Muscle of arm (tissue), 12 donors: ENCODE measurements around the gene S100B. TPM values are rescaled to one million over a fixed set of nuclear protein-coding genes. Genes with fewer than 3 reads are reported as not detected.

Source experiments
- DNase-seq: peaks from one replicate; pipeline ENCODE4 v3.0.0-alpha.2; 2013
- polyA plus RNA-seq, 12 donors: library from polyadenylated mRNA; unstranded; fragments of 120-200 nt; gene quantifications; one replicate each; pipeline ENCODE4 v1.2.1, GENCODE V29; 2013; ENCODE audit not compliant: insufficient read length in 12 of 12

The S100B gene
- polyA plus RNA-seq, 12 donors, result 8.5 to 48.0 (median 14.2) TPM; not detected in 2

DNA sequence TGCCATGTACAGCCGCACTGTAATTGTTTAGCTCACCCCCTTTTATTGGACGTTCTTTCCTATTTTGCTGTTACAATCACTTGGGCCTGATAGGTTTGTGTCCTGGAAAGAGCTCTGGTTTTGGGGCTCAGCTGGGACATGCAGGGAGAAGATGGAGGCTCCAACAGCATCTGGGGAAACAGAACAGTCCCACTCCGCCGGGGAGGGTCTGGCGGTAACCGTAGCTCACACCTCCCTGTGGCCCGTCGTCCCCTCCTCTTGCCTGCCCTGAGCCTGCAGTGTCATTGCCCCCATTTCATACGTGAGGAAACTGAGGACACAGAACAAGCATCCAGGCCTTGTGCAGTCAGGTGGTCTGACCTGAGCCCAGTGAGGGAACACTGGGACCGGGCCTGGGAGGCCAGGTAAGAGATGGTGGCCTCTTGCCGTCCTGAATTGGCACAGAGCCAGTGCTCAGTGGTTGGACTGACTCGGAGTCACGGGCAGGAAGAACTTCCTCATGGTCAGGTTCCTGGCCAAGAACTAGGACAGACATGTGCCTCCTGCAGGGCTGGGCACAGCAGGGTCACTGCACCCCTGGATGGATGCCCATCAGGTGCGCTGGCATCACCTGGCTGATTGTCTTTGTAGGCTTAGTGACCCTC is 41.8 kb downstream of the S100B start:
- no peak for DNase-seq

DNA sequence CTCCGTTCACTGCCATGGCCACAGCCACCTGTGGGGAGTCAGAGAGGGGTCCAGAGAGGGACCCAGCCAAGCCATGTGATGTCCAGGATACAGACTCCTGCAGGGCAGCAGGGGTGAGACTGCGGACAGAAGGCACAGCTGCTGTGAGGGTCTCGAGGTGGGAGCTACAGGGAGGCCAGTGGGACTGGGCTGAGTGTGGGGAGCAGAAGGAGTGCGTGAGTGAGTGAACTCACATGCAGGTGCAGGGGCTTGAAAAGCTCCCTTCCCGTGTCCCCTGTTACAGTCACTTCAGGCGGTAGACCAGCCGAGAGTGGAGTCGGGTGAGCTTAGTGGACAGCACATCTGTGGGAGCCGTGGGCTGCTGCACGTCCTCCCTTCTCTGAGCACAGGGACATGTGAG is 42.4 kb downstream of the S100B start:
- no peak for DNase-seq

DNA sequence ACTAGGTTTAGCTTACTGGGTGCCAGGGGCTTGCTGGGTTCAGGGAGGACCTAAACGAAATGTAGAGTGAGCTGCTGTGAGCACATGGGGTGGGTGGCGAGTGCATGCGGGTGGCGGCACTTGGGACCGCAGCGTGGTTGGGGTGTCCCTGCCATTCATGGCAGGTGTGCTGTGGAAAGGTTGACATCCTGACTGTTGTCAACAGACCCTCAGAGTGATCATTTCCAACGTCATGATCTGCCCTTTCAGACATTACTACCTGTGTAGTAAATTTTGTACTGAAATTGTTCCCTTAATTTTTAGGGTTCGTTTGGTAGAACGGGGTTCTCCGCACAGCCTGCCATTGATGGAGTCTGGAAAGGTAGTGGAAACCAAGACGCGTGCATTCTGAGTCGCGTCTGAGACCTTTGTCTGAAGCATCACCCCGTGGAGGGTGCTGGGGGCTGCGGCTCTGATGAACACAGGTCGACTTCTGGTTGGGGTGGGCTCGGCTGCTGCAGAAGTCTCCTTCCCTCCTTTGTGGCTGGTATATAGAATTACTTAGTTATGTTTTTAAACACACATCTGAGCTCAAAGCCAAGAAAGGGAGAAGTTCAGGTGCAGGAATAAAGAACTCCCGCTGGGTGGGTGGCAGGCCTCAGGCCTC is 43.3 kb downstream of the S100B start:
- DNase-seq, result no peak

DNA sequence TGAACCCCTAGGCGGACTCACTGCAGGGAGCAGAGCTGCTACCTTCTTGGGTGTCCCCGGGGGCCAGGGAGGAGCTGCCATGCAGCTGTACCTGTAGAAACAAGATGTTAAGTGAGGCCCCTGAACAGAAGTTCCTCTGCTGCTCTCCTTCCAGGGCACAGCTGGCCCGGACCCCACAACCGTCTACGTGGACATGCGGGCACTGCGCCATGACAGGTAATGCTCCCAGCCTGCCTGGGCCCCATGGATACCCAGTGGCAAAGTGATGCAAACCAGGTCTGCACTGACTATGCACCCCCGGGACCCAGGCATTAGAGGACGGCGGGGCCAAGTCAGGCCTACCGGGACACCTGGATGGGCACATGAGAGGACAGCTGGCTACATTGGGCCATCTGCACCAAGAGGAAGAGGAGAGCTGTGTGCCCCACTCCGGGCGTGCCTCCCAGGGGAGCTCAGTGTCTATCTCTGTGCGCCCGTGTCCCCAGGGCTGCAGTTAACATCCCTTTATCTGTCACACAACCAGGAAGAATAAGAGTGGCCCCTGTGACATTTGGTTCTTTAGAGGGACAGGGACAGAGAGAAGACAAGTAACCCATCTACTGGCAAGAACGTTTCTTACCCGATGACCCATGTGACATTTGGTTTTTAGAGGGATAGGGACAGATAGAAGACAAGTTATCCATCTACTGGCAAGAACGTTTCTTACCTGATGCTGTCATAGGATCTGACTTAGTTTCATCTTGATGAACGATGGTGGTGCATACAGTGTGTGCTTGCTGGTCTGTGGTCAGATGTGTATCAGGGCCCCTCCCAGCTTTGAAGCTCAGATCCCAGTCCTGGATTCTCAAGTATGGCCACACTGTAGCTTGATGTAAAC is 44.1 kb downstream of the S100B start:
- no peak for DNase-seq

DNA sequence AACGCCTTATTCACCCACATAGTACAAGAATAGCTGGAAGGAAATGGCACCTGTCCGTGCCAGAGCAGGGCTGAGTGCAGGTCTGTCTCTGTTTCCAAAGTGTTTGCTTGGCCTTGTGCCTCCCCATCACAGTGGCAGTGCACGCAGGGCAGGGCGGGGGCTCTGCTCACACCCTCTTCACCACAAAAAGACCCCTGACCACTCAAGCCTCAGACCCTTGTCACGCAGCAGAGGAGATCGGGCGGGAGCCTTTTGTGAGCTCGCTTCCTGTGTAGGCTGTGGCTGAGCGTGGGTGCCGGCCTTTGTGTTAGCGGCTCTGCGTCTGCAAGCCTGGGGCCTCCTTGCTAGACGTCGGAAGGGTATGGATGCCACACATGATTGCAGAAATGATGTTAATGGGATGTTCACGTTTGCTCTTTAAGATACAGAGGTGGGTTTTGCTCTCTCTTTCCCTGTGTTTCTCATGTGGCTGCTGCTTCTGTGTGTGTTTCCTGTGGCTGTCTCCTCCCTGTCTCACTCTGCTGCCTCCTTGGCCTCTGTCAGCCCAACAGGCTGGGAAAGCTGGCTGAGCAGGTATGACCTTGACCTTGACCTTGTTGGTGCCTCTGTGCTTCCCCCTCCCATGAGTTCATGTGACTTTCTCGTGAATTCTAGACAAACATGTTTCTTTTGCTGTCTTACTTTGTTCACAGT is 45.4 kb downstream of the S100B start:
- DNase-seq, result no peak

DNA sequence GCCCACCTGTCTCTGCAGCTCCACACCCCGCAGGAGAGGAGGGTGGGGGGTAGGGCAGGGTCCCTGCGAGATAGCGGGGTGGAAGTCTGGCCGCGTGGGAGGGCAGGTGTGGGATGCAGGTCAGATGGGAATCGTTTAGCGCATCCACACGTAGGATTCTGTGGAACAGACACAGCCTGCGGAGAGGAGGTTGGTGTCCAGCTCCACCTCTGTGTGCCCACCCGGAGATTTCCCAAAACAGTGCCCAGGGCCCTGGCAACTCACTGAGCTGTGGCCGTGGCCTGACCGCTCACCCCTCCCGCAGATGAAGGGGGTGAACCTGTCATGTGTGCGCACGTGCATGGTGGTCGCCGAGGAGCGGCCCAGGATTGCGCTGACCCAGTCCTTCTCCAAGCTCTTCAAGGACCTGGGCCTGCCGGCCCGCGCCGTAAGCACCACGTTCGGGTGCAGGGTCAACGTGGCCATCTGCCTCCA is 46.9 kb downstream of the S100B start:
- DNase-seq, result no peak

DNA sequence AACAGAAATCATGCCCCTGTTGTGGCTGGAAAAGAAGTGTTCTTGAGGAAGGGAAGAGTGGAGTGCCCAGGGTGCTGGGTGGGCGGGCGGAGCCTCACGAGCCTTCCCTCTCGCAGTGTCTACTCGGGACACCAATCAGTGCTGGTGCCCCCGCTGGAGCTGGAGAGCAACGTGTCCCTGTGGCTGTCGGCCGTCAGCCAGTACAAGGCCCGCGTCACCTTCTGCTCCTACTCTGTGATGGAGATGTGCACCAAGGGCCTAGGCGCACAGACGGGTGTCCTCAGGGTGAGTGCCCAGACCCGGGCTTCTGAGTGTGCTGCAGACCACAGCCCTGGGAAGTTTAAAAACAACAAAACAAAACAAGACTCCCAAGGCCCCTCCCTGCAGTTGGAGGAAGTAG is 47.4 kb downstream of the S100B start:
- DNase-seq, result no peak

DNA sequence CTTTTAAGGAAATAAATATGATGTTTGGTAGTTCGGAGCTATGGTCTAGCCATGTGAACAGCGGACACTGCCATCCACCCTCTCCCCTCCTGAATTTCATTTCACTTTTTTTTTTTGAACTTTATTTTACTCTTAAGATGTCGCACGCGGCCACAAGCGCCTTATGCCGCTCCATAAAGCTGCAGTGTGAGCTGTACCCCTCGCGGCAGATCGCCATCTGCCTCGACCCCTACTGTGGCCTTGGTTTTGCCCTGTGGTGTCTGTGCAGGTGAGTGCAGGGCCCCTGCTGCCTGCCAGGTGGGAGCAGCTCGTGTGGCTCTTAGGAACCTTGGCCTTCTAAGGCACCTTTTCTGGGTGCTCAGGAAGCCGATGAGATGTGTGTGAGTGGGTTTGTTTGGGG is 48.1 kb downstream of the S100B start:
- DNase-seq, result no peak

DNA sequence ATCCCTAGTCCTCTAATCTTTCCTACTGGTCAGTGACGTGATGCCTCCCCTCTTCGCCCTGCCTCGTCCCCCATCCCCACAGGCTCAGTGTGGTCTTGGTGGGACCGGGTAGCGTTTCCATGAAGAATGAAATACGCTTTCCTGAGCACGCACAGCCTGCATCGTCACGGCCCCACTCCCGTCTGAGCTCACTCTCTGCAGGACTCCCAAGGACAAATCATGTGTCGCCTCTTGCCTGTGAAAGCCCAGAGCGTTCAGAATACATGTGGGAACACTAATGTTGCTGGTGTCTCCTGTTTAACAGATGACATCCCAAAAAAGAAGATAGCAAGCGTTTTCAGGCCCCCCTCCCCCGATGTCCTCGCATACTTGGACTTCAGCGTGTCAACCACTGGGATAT is 49.2 kb downstream of the S100B start:
- no peak for DNase-seq

DNA sequence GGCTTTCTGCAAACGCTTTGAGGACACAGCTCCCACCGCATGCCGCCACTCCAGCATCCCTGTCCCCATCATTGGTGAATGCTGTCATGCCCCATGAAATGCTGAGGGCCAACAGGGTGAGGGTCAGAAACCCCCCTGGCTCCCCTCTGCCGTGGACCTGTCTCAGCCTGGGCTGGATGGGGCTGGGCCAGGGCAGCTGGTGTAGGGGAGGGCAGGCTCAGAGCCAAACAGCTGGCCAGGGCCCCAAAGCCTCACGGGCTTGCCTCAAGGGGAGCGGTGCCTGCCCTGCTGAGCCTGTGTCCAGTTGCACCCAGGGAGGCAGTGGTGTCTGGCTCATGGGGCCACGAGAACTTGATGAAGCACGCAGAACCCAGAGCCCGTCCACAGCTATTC is 49.7 kb downstream of the S100B start:
- no peak for DNase-seq

DNA sequence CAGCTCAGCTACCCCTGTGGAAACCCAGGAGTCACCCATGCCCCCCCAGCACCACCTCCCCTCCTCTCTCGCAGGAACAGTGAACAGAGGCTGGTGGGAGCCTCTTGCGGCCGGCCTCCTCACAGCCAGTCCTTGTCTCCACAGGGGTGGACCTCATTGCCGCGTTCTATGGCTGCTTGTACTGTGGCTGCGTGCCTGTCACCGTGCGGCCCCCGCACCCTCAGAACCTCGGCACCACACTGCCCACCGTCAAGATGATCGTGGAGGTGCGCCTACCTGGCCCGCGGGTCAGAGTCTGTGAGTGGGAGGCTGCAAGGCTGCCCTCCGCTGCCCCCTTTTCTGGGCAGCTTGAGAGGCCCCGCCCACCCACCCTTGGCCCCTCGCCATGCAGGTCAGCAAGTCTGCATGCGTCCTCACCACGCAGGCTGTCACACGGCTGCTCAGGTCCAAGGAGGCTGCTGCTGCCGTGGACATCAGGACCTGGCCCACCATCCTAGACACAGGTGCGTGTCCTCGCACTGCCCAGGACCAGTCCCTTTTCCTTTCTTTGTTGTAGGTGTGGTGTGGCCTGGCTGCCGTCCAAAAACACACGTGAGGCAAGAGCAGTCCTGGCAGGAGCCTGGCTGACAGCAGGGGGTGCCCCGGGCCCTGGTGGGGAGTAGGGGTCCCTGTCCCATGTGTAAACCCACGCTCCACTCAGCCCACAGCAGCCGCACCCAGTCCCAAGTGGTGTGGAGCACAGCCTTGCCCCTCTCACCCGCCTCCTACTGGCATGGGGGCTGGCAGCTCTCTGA is 50.3 kb downstream of the S100B start:
- DNase-seq, result no peak

DNA sequence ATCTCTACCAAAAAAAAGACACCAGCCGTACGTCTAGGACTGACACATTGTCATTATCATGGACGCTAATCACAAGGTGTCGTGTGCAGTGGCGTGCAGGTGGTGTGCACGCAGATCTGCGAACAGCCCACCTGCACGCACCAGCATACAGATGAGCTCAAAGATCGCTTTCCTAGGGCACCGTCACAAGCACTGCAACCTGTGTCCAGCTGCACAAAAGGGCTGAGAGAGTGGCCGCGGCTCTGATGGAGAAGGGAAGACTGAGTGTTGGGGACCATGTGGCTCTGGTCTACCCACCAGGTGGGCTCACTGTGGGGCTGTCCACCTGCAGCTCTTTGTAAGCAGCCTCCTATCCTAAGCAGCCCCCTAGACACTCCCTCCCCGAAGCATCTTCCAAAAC is 50.9 kb downstream of the S100B start:
- no peak for DNase-seq

DNA sequence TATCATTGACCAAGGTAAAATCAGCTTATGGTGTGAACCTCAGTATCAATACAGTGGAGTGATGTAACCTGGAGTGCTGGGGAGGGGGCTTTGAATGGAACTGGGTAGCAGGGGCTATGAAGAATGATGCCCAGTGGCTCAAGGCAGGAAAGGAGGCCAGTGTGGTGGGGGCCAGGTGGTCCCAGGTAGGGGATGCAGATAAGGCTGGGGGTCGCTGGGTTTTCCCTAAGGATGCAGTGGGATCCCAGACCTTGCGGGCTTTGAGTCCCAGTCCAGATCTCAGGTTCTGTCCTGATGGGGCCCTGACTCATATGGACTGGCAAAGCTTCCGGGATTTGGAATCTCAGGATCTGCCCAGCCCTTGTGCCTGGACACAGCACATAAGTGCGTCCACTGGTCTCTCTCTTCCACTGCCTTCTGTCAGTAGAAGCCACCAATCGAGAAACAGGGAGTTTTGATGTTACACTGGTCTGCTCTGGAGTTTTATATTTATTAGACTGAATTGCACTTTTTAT is 52.0 kb downstream of the S100B start:
- DNase-seq, result no peak

DNA sequence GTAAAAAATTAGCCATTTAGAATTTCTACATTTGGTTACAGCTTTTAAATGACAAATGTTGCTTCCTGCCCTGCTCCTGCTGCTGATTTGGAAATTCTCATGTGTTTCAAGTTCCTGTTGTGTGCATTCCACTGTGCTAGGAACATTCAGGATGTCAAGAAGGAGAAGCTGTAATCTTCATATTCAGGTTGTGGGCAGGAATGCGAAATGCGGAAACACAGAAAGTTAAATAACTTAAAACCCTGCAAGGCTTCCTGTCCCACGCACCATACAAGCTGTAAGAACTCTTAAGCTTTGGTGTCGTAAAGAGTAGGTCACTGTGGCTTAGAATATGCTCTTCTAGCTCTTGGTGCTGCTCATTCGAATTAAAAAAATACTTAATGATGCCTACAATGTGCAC is 52.6 kb downstream of the S100B start:
- no peak for DNase-seq

DNA sequence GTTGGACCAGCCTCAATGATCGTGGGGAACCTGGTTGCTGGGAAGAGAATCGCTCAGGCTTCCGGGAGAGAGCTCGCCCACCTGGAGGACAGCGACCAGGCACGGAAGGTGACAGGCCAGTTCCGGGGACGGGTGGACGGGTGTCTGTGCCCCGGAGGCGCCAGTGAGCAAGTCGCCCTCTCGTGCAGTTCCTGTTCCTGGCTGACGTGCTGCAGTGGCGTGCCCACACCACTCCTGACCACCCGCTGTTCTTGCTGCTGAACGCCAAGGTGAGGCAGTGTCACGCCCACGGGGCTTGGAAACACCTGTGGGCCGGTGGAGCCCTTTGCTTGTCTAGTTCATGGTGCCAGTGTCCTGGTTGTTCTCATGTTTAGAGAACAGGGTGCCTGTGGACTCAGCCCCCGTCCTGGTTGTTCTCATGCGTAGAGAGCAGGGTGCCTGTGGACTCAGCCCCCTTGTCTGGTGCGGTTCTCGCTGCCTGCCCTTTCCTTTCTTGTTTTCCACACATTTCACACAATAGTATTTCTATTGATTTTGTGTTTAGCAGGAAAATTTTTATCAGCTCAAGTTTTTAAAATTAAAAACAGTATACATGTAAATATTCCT is 53.1 kb downstream of the S100B start:
- no peak for DNase-seq

DNA sequence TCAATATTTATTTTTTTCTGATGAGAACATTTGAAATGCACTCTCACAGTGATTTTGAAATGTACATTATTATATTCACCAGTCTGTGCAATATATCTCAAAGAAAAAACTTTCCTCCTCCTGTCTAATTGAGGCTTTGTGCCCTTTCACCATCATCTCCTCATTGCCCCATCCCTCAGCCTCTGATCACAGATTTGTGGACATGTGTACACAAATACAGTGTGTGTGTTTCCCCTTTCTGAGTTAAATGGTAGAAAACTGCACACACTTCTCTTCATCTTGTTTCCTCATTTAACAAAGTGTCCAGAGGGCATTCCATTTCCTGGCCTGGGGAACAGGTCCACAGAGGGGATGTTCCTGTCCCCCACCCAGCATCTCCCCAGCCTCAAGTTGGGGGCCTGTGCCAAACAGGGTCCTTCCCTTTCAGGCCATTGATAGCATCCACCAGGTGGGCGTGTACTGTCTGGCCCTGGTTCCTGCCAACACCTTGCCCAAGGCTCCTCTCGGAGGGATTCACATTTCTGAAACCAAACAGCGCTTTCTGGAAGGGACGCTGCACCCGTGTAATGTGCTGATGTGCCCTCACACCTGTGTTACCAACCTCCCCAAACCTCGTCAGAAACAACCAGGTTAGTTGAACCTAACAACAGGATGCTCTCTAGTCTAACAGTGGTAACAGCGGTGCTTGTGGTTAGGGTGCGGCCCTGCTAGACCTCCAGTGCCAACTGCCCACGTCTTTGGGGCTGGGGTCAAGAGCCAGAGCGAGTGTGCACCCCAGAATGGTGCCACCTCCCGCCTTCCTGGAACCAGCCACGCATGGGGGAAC is 54.6 kb downstream of the S100B start:
- no peak for DNase-seq

DNA sequence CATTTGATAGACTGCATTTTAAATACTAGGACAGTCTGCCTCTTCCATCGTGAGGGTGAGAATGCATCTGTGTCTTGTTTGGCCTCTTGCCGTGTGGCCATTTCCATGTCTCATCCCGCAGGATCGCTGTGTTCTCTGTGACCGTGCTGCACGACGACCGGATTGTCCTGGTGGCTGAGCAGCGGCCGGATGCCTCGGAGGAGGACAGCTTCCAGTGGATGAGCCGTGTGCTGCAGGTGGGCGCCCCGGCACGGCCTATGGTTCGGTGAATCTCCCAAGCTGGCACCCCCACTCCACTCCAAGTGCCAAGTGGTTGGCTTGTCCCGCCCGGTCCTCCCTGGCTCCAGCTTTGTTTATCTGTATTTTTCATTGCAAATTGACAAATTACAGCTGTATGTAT is 55.2 kb downstream of the S100B start:
- no peak for DNase-seq
